AG04450 (cell line): ENCODE measurements around the gene GABPA. TPM values are rescaled to one million over a fixed set of nuclear protein-coding genes. Genes with fewer than 3 reads are reported as not detected.
"Not testable (repeated sequence)": the region's sequence is repeated elsewhere in the genome, so short reads cannot be mapped to it uniquely, and the experiment has no call there.

ENCODE experiments used
- CTCF ChIA-PET: fragments of 300-600, 350-600 bp; formaldehyde crosslinking; extraction: SDS; loops from one replicate; lab custom pipeline; 2022; ENCODE audit warnings: antibody characterized with exemption, inconsistent platforms; lab: Charles Lee
- POLR2A ChIA-PET: fragments of 350-600 bp; formaldehyde crosslinking; extraction: SDS; loops from one replicate; lab custom pipeline; 2021; ENCODE audit warnings: antibody characterized with exemption, inconsistent platforms; lab: Yijun Ruan, JAX
- DNase-seq: peaks from one replicate; pipeline ENCODE4 v3.0.0-alpha.2; 2011; ENCODE audit warnings: low read depth, low spot score
- H3K27ac ChIP-seq: one replicate; pipeline ENCODE4 v1.5.1; 2012; ENCODE audit warnings: low read depth, low read length, control low read depth
- H3K27me3 ChIP-seq: one replicate; pipeline ENCODE4 v1.6.0; 2012; ENCODE audit warnings: low read length; ENCODE audit not compliant: control insufficient read depth, insufficient read depth
- H3K4me3 ChIP-seq: 2 replicates; pipeline ENCODE4 v1.5.1; 2011; ENCODE audit warnings: mild to moderate bottlenecking, low read depth, low read length, control low read depth
- H3K9me3 ChIP-seq: 2 replicates; pipeline ENCODE4 v1.5.1; 2012; ENCODE audit warnings: low read length; ENCODE audit not compliant: control insufficient read depth, insufficient read depth
- CTCF ChIP-seq: IDR thresholded peaks from 2 replicates; pipeline ENCODE4 v1.5.1; 2011; ENCODE audit warnings: low read depth, low read length, control low read depth, inconsistent platforms
- polyA plus RNA-seq: library from polyadenylated mRNA; depleted of rRNA; stranded (reverse); fragments of >200 nt; gene quantifications from 2 replicates; pipeline ENCODE4 v1.2.3, GENCODE V29; 2011

GABPA gene
- polyA plus RNA-seq, 1 experiment: 26.6 TPM

GRCh38 chr21:25709684-25710265 lies 25.0 kb upstream of the GABPA start:
- no peak overlapping the region for H3K4me3 ChIP-seq
- ChIA-PET CTCF (interaction anchor here (5.6 kb wide), 1 partner anchor 101 kb away, joined by 54 read pairs; no protein-coding TSS in a partner anchor), POLR2A (no interaction called here)
- H3K27ac ChIP-seq: no peak overlapping the region
- no peak for DNase-seq
- TF ChIP-seq CTCF: no peak
- no peaks in the 10 kb centered on the region for H3K9me3 ChIP-seq
- no peaks in the 10 kb centered on the region for H3K27me3 ChIP-seq

DNA sequence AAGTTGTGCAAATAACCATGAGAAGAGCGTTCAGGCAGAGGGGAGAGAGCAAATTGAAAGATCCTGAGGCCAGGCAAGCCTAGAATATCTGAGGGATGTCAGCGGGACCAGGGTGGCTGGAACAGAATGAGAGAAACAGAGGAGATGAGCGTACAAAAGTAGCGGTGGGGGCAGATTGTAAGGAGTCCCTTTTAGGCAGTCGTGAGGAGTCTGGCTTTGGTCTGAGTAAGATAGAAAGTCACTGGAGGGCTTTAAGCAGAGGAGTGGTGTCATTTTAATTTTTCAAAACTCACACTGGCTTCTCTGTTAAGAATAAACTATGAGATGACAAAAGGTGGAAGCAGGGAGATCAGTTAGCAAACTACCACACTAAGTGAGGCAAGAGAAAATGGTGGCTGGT lies 24.2 kb upstream of the GABPA start:
- Histone ChIP-seq H3K27ac (no peak overlapping the region), H3K4me3 (no peak overlapping the region), H3K9me3 (no peaks in the 10 kb centered on the region), H3K27me3 (no peaks in the 10 kb centered on the region)
- POLR2A ChIA-PET: no interaction called here
- CTCF ChIA-PET: interaction anchor here (5.6 kb wide), 1 partner anchor 102 kb away, joined by 54 read pairs; no protein-coding TSS in a partner anchor
- DNase-seq: no peak
- no peak for TF ChIP-seq CTCF

GRCh38 chr21:25714066-25714465 lies 20.7 kb upstream of the GABPA start:
- POLR2A ChIA-PET, H3K4me3 ChIP-seq, H3K27me3 ChIP-seq, H3K27ac ChIP-seq, DNase-seq, H3K9me3 ChIP-seq: not testable (repeated sequence)
- CTCF ChIA-PET: interaction anchor here (5.6 kb wide), 1 partner anchor 106 kb away, joined by 54 read pairs; no protein-coding TSS in a partner anchor

DNA sequence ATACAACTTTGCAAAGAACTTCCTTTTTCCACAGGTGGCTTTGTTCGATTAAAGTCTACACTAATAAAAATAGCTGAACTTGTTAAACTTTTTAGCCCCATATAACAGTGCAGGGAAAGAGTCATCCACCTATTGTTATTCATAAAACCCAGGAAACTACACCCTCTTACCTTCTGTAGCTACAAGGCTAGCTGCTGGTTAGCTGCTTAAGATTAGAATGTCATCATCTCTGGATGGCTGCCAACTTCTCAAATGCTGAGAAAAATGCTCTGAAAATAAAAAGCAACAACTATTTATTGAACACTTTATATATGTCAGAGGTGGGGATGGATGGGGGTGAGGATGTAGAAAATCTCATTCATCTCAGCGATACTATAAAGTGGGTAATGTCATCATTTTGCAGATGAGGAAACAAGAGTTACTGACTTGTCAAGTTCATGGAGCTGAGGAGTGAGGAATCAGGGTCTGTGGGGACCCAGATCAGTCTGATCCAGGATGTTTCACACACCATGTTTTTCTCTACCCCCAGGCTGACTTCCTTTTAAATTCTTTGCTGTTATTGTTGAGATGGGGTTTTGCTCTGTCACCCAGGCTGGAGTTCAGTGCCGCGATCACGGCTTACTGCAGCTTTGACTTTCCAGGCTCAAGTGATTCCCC lies 17.2 kb upstream of the GABPA start:
- ChIA-PET POLR2A (no interaction called here), CTCF (interaction anchor here (0.7 to 2.1 kb wide), 4 partner anchors 11 to 109 kb away, joined by 3 to 19 read pairs (median 4); no protein-coding TSS in a partner anchor)
- DNase-seq: no peak
- Histone ChIP-seq H3K9me3 (no peaks in the 10 kb centered on the region), H3K27ac (no peak overlapping the region), H3K27me3 (no peaks in the 10 kb centered on the region), H3K4me3 (no peak overlapping the region)
- TF ChIP-seq CTCF: no peak

DNA sequence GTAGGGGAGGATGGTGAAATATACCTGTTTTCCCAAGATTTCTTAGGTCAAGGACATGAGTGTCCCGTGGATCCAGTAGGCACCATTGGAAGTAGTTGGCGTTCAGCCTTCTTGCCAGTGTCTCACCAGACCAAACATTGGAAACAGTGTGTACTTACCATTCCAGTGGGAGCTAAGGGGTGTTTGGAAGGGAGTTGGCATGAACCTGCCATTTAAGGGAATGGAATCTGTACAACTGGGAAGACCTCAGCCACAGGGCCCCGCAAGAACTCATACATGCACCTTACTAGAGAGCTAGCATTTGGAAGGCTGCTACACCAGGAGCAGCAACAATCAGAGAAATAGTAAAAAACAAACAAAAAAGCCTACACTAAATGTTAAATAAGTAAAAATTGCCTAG lies 12.8 kb upstream of the GABPA start:
- DNase-seq: no peak
- H3K27ac ChIP-seq: no peak overlapping the region
- CTCF ChIA-PET: interaction anchor here (0.6 to 1.4 kb wide), 3 partner anchors 14 to 122 kb away, joined by 3 to 6 read pairs (median 3); no protein-coding TSS in a partner anchor
- TF ChIP-seq CTCF: no peak
- POLR2A ChIA-PET: interaction anchor here (0.7 to 1.2 kb wide), 2 partner anchors 10 to 13 kb away, joined by 3 read pairs; partner anchors contain the start of genes ATP5PF and GABPA
- no peak overlapping the region for H3K4me3 ChIP-seq
- H3K27me3 ChIP-seq: no peaks in the 10 kb centered on the region
- no peaks in the 10 kb centered on the region for H3K9me3 ChIP-seq
